ENCODE measurements around the gene NUFIP1.
A peak's percentile ranks its signal among the peaks of the same experiment; 100 is the strongest.

Gene NUFIP1

DNA sequence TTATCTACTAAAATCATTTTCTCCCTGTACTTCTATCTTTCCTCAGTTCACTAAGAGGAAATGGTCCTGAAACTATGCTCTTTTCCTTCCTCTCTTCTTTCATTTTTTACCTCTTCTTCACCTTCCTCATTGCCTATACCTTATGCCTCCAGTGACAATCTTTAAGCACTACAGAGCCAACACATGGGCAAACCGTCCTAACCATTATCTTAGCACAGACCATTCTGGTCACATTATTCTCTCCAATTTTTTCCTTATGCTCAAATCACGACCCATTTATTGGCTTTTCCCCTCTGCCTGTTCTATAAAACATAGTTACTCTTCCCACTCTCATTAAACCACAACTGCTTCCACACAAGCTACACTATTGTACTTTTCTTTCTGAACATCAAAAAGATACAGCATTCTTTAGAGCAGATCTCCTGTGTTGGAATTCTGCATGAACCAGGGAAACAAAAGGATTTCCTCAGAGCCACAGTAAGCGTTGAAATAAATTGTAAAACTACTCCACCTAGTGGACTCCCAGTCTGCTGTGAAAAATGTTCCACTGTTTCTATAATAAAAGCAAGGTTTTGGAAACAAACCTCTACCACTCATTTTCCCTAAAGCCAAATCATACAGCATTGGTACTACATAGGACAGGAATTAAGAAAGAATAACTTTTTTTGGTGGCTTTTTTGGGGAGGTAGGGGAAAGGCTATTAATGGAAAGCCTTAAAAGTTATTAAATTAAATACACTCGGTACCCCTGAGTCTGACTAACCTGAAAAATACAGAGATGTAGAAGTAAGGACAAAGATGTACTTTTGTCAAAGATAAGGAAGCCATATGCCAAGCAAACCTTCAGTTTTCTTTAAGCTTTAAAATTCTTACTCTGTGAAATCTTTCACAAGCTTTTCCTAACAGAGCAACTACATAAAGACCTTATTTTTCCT, 19.5 kb downstream of the NUFIP1 start:
- peaks cover 65% of the 10 kb centered on the region for H3K36me3 ChIP-seq (ENCODE audit: low read depth)
- H3K27me3 ChIP-seq (ENCODE audit: insufficient read depth, poor library complexity, severe bottlenecking), result no peaks in the 10 kb centered on the region
- TF ChIP-seq, protein P1, sequence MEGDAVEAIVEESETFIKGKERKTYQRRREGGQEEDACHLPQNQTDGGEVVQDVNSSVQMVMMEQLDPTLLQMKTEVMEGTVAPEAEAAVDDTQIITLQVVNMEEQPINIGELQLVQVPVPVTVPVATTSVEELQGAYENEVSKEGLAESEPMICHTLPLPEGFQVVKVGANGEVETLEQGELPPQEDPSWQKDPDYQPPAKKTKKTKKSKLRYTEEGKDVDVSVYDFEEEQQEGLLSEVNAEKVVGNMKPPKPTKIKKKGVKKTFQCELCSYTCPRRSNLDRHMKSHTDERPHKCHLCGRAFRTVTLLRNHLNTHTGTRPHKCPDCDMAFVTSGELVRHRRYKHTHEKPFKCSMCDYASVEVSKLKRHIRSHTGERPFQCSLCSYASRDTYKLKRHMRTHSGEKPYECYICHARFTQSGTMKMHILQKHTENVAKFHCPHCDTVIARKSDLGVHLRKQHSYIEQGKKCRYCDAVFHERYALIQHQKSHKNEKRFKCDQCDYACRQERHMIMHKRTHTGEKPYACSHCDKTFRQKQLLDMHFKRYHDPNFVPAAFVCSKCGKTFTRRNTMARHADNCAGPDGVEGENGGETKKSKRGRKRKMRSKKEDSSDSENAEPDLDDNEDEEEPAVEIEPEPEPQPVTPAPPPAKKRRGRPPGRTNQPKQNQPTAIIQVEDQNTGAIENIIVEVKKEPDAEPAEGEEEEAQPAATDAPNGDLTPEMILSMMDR (IDR thresholded peaks at IDR 0.05; ENCODE audit: poor library complexity, severe bottlenecking), result peak; percentile 83
- no peaks in the 10 kb centered on the region for H3K4me1 ChIP-seq (ENCODE audit: insufficient read depth, poor library complexity, severe bottlenecking)
- no peak overlapping the region for H3K27ac ChIP-seq (ENCODE audit: poor library complexity, severe bottlenecking)
- no peak overlapping the region for H3K4me3 ChIP-seq (ENCODE audit: severe bottlenecking)
- peak; percentile 42; the same call in 1 of the 3 replicates for ATAC-seq (ENCODE audit: low read depth)
- no peak for DNase-seq (ENCODE audit: low spot score)
- H3K9me3 ChIP-seq (ENCODE audit: severe bottlenecking), result no peaks in the 10 kb centered on the region

DNA sequence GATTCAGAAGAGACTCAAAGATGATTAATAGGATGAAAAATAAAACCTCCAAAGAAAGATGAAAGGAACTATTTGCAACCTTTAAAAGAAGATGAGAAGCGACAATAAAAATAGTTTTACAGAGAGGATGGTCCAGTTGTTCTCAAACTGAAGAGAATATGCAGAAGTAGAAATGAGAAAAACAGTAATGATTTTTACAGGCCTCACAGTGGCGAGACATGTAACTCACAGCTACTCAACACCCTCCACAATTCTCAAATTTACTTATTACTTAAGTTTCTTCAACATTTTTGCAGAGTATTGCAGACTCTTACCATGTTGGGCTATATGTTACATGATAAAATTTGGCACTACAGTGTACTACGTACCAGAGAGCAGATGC, 20.8 kb downstream of the NUFIP1 start:
- Histone ChIP-seq H3K9me3 (ENCODE audit: severe bottlenecking) (peaks cover 6% of the 10 kb centered on the region), H3K4me1 (ENCODE audit: insufficient read depth, poor library complexity, severe bottlenecking) (no peaks in the 10 kb centered on the region), H3K4me3 (ENCODE audit: severe bottlenecking) (no peak overlapping the region), H3K27me3 (ENCODE audit: insufficient read depth, poor library complexity, severe bottlenecking) (no peaks in the 10 kb centered on the region), H3K27ac (ENCODE audit: poor library complexity, severe bottlenecking) (no peak overlapping the region), H3K36me3 (ENCODE audit: low read depth) (peaks cover 71% of the 10 kb centered on the region)
- TF ChIP-seq, protein P1 (IDR thresholded peaks at IDR 0.05; ENCODE audit: poor library complexity, severe bottlenecking), result no peak
- DNase-seq (ENCODE audit: low spot score) (no peak), ATAC-seq (ENCODE audit: low read depth) (no peak)

DNA sequence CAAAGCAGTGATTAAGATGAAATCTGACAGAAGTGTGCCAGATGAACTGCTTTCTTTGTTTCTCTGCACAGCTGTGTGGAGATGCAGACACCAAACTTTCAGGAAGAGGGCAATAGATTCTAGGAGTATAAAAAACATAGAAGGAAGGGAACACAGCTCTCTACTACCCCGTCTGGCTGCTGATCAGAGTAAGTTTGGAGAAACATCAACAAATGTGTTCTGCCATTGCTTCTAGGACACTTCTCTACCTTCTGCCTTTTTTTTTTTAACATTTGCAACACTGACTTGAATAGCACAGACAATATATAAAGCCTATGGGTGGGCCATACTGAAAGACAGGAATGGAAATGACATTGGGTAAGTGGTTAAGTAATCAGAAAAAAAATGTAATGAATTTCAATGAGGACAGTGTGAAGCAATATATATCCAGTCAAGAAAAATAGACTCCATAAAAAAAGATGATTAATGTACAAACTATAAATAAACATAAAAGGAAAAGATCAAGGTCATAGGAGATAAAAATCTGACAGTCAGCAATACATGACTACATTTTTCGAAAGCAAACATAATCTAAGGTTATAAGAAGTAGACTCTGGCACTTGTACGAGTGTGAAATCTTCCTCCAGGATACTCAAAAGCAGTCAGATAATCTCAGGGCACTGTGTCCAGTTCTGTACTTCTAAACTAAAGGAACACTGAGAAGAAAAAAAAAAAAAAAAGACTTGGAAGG, 21.4 kb downstream of the NUFIP1 start:
- H3K4me1 ChIP-seq (ENCODE audit: insufficient read depth, poor library complexity, severe bottlenecking), result no peaks in the 10 kb centered on the region
- H3K36me3 ChIP-seq (ENCODE audit: low read depth), result peaks cover 75% of the 10 kb centered on the region
- TF ChIP-seq, protein P1 (IDR thresholded peaks at IDR 0.05; ENCODE audit: poor library complexity, severe bottlenecking), result no peak
- no peak overlapping the region for H3K4me3 ChIP-seq (ENCODE audit: severe bottlenecking)
- no peak overlapping the region for H3K27ac ChIP-seq (ENCODE audit: poor library complexity, severe bottlenecking)
- peaks cover 6% of the 10 kb centered on the region for H3K9me3 ChIP-seq (ENCODE audit: severe bottlenecking)
- DNase-seq (ENCODE audit: low spot score) (no peak), ATAC-seq (ENCODE audit: low read depth) (no peak)
- H3K27me3 ChIP-seq (ENCODE audit: insufficient read depth, poor library complexity, severe bottlenecking), result no peaks in the 10 kb centered on the region

DNA sequence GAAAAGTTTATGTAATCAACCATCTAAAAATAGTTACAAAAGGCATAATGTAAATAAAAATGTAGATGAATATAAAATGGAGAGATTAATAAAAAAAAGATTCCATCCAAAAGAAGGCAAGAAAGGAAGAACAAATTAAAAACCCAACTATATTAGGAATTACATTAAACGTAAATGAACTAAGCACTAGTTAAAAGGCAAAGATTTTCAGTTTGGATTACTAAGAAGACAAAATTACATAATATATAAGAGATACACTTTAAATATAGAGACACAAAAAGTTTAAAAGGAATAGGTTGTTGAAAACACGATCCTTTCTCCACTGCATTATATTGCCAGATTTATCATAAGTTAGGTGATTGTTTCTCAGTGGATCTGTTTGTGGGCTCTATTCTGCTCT, 27.3 kb downstream of the NUFIP1 start:
- H3K4me1 ChIP-seq (ENCODE audit: insufficient read depth, poor library complexity, severe bottlenecking), result no peaks in the 10 kb centered on the region
- no peak overlapping the region for H3K4me3 ChIP-seq (ENCODE audit: severe bottlenecking)
- no peaks in the 10 kb centered on the region for H3K27me3 ChIP-seq (ENCODE audit: insufficient read depth, poor library complexity, severe bottlenecking)
- no peak overlapping the region for H3K27ac ChIP-seq (ENCODE audit: poor library complexity, severe bottlenecking)
- peaks cover 8% of the 10 kb centered on the region for H3K9me3 ChIP-seq (ENCODE audit: severe bottlenecking)
- no peak for ATAC-seq (ENCODE audit: low read depth)
- H3K36me3 ChIP-seq (ENCODE audit: low read depth), result peaks cover 81% of the 10 kb centered on the region
- no peak for DNase-seq (ENCODE audit: low spot score)
- TF ChIP-seq, protein P1 (IDR thresholded peaks at IDR 0.05; ENCODE audit: poor library complexity, severe bottlenecking), result no peak
